SK-N-SH (cell line): ENCODE measurements around the gene RGS7. TPM values are rescaled to one million over a fixed set of nuclear protein-coding genes. Genes with fewer than 3 reads are reported as not detected.
"Not testable (repeated sequence)": the region's sequence is repeated elsewhere in the genome, so short reads cannot be mapped to it uniquely, and the experiment has no call there.

Experiments used
- CTCF ChIA-PET: fragments of 300-600, 350-600 bp; formaldehyde crosslinking; extraction: SDS; loops from one replicate; lab custom pipeline; 2021; lab: Yijun Ruan, JAX
- POLR2A ChIA-PET: fragments of 350-600 bp; sonication (Branson Sonifier 250); formaldehyde crosslinking; extraction: SDS; loops from one replicate; lab custom pipeline; 2020; ENCODE audit warnings: antibody characterized with exemption, inconsistent platforms; lab: Yijun Ruan, JAX
- DNase-seq: peaks from one replicate; pipeline ENCODE4 v3.0.0; 2012
- H2AFZ ChIP-seq: fragments of 200-600 bp; sonication (generic); 2 replicates; pipeline ENCODE4 v1.8.1; 2016; ENCODE audit warnings: antibody characterized with exemption, mild to moderate bottlenecking, low read depth
- H3F3A ChIP-seq: fragments of 200-600 bp; sonication (generic); replicated peaks from 2 replicates; pipeline ENCODE3; 2016; ENCODE audit warnings: antibody characterized with exemption, mild to moderate bottlenecking; ENCODE audit not compliant: insufficient read depth
- H3K27ac ChIP-seq, 2 experiments: fragments of 200-500 bp in 1 of 2; fragments of 200-600 bp in 1 of 2; sonication (Bioruptor generic) in 1 of 2; sonication (generic), shearing (Covaris generic) in 1 of 2; 2 replicates each; pipeline versions ENCODE4 v1.5.1 to v1.6.1; 2014 to 2016; ENCODE audit warnings: low read depth in 2 of 2, inconsistent platforms in 1 of 2, low read length in 1 of 2, mild to moderate bottlenecking in 1 of 2, mixed read lengths in 1 of 2
- H3K27me3 ChIP-seq: fragments of 200-600 bp; sonication (generic), shearing (Covaris generic); 2 replicates; pipeline ENCODE4 v1.6.1; 2016; ENCODE audit warnings: mixed run types; ENCODE audit not compliant: insufficient read depth
- H3K36me3 ChIP-seq, 2 experiments: fragments of 200-500 bp in 1 of 2; fragments of 200-600 bp in 1 of 2; sonication (Bioruptor generic) in 1 of 2; sonication (generic) in 1 of 2; replicated peaks in 1 of 2; 2 replicates each; pipeline versions ENCODE3 to v1.5.1; 2014 to 2016; ENCODE audit warnings: low read length in 1 of 2, mild to moderate bottlenecking in 1 of 2; ENCODE audit not compliant: insufficient read depth in 2 of 2, control insufficient read depth in 1 of 2
- H3K4me1 ChIP-seq, 2 experiments: fragments of 200-500 bp in 1 of 2; fragments of 200-600 bp in 1 of 2; sonication (Bioruptor generic) in 1 of 2; sonication (generic), shearing (Covaris generic) in 1 of 2; 2 replicates each; pipeline versions ENCODE4 v1.5.1 to v1.6.1; 2014 to 2016; ENCODE audit warnings: low read depth in 1 of 2, low read length in 1 of 2, mixed run types in 1 of 2; ENCODE audit not compliant: insufficient read depth in 2 of 2, control insufficient read depth in 1 of 2
- H3K4me2 ChIP-seq: fragments of 200-600 bp; sonication (generic), shearing (Covaris generic); 2 replicates; pipeline ENCODE4 v1.6.1; 2017; ENCODE audit warnings: mixed run types
- H3K4me3 ChIP-seq, 2 experiments: fragments of 200-500 bp in 1 of 2; fragments of 200-600 bp in 1 of 2; sonication (Bioruptor generic) in 1 of 2; sonication (generic), shearing (Covaris generic) in 1 of 2; 2 replicates each; pipeline versions ENCODE4 v1.5.1 to v1.8.1; 2014 to 2016; ENCODE audit warnings: low read depth in 2 of 2, inconsistent platforms in 1 of 2, low read length in 1 of 2, mild to moderate bottlenecking in 1 of 2, mixed read lengths in 1 of 2, moderate library complexity in 1 of 2
- H3K79me2 ChIP-seq: fragments of 200-600 bp; sonication (generic); 2 replicates; pipeline ENCODE4 v1.8.1; 2017; ENCODE audit warnings: mild to moderate bottlenecking; ENCODE audit not compliant: insufficient read depth
- H3K9ac ChIP-seq: fragments of 200-600 bp; sonication (generic); 2 replicates; pipeline ENCODE4 v1.6.1; 2017; ENCODE audit warnings: mixed run types
- H3K9me2 ChIP-seq: fragments of 200-600 bp; sonication (generic); 2 replicates; pipeline ENCODE4 v1.6.1; 2017; ENCODE audit warnings: mixed run types
- H3K9me3 ChIP-seq: fragments of 200-600 bp; sonication (generic); 2 replicates; pipeline ENCODE4 v1.6.1; 2017; ENCODE audit warnings: mixed run types, mild to moderate bottlenecking, moderate library complexity
- H4K20me1 ChIP-seq: fragments of 200-600 bp; sonication (generic); 2 replicates; pipeline ENCODE4 v1.6.1; 2017; ENCODE audit warnings: mild to moderate bottlenecking, mixed run types; ENCODE audit not compliant: insufficient read depth
- CHD2 ChIP-seq: fragments of 150-350 bp; IDR thresholded peaks from 2 replicates; pipeline ENCODE4 v1.6.1; 2018; ENCODE audit warnings: low read length; ENCODE audit not compliant: partially characterized antibody
- EZH2phosphoT487 ChIP-seq: fragments of 200-600 bp; sonication (generic); IDR thresholded peaks from 2 replicates; pipeline ENCODE4 v1.6.1; 2017; ENCODE audit warnings: low read depth, mixed run types, mild to moderate bottlenecking, antibody characterized with exemption, moderate library complexity, borderline replicate concordance
- FOXM1 ChIP-seq: IDR thresholded peaks from 2 replicates; pipeline ENCODE4 v1.4.0; 2012; ENCODE audit warnings: low read depth, mild to moderate bottlenecking
- GABPA ChIP-seq: IDR thresholded peaks from 2 replicates; pipeline ENCODE4 v1.4.0; 2012; ENCODE audit warnings: low read depth, mild to moderate bottlenecking
- POLR2AphosphoS5 ChIP-seq: IDR thresholded peaks from 2 replicates; pipeline ENCODE4 v1.6.1; 2012; ENCODE audit warnings: low read depth, low read length
- RCOR1 ChIP-seq: fragments of 150-350 bp; IDR thresholded peaks from 2 replicates; pipeline ENCODE4 v1.6.1; 2017; ENCODE audit warnings: antibody characterized with exemption, low read length
- SMC3 ChIP-seq: IDR thresholded peaks from 2 replicates; pipeline ENCODE4 v1.6.1; 2012; ENCODE audit warnings: low read depth, low read length, improper control_type of control experiment
- WGBS: methylation state at CpG from one replicate; pipeline ENCODE4 v1.1.6; 2017; ENCODE audit warnings: low lambda C conversion rate; 5-methylcytosine and 5-hydroxymethylcytosine counted together
- polyA plus RNA-seq, 3 experiments: library from polyadenylated mRNA; depleted of rRNA; stranded (reverse); fragments of >200 nt; gene quantifications; 2 replicates each; pipeline ENCODE4 v1.2.3, GENCODE V29; 2012

Gene RGS7
- polyA plus RNA-seq, 1 of the 3 experiments (the other 2 are of a cell fraction): 0.36 TPM

DNA sequence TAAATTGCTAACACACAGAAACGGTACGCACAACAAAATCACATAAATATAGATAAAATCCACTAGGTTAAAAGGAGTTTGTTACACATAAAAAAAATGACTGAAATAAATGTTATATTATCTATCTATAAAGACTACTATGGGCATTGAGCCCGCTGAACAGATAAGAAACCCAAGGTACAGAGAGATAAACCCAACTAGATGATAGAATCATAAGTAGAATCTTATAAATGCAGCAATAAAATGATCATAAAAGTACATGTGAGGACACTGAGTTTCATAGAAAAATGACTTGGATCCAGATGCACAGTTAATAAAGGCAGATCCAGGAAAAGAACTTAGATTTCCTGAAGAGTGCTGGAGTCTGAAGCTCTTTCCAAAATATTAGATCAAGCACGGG, 128.7 kb downstream of the RGS7 start (continued):
- no peak for TF ChIP-seq POLR2AphosphoS5
- TF ChIP-seq SMC3: no peak
- TF ChIP-seq RCOR1: no peak
- TF ChIP-seq GABPA: no peak
- no peak for TF ChIP-seq EZH2phosphoT487

DNA sequence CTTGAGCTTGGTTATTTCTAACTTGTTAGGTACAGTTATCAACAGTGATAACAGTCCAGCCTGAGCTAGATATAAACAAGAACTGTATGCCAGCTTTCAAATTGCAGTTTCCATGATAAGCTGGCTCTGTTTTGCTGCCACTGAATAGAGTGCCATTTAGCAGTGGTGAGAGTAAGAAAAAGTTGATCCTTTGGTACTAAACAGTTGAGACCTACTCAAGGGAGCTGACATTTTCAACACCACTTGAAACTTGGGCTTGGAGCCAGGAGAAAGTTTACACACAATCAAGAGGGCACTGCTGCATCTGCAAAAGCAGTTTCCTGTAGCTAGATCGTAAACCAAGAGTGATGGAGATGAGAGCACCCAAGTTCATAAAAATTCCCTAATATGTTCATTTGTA, 131.3 kb downstream of the RGS7 start:
- TF ChIP-seq FOXM1 (no peak), CHD2 (no peak), RCOR1 (no peak)
- 23% methylated on average over 1 of the region's 1 CpG for WGBS
- H3F3A ChIP-seq: no peaks in the 10 kb centered on the region
- H4K20me1 ChIP-seq: no peaks in the 10 kb centered on the region
- no peak for DNase-seq
- no peak overlapping the region for H2AFZ ChIP-seq
- no peaks in the 10 kb centered on the region for H3K9me3 ChIP-seq
- no peak overlapping the region for H3K9ac ChIP-seq
- H3K79me2 ChIP-seq: no peaks in the 10 kb centered on the region
- ChIA-PET CTCF (interaction anchor here (1.1 kb wide), 1 partner anchor 338 kb away, joined by 3 read pairs; no protein-coding TSS in a partner anchor), POLR2A (no interaction called here)
- no peak overlapping the region for H3K27ac ChIP-seq
- H3K4me1 ChIP-seq: peaks cover 0 to 10% of the 10 kb centered on the region in 2 experiments; a peak in 2 of 4 replicates
- H3K36me3 ChIP-seq: no peaks in the 10 kb centered on the region
- H3K4me2 ChIP-seq: no peak overlapping the region
- no peaks in the 10 kb centered on the region for H3K9me2 ChIP-seq
- H3K4me3 ChIP-seq: no peak overlapping the region
- no peaks in the 10 kb centered on the region for H3K27me3 ChIP-seq

DNA sequence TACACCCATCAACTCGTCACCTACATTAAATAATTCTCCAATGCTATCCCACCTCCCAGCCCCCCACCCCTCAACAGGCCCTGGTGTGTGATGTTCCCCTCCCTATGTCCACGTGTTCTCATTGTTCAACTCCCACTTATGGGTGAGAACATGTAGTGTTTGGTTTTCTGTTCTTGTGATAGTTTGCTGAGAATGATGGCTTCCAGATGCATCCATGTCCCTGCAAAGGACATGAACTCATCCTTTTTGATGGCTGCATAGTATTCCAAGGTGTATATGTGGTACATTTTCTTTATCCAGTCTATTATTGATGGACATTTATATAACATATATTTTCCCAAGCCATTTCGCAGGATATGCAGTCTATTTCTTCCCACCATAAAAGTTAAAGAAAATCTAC, 132.8 kb downstream of the RGS7 start:
- H3K4me3 ChIP-seq, H3K4me2 ChIP-seq, H3K9me3 ChIP-seq, H3K9me2 ChIP-seq, DNase-seq, H3K27me3 ChIP-seq, H3K36me3 ChIP-seq, H3K9ac ChIP-seq, POLR2A ChIA-PET, H2AFZ ChIP-seq, H3K4me1 ChIP-seq, H4K20me1 ChIP-seq, H3K27ac ChIP-seq, H3F3A ChIP-seq, H3K79me2 ChIP-seq, CTCF ChIA-PET: not testable (repeated sequence)
- WGBS: 29% methylated on average over 3 of the region's 3 CpGs

DNA sequence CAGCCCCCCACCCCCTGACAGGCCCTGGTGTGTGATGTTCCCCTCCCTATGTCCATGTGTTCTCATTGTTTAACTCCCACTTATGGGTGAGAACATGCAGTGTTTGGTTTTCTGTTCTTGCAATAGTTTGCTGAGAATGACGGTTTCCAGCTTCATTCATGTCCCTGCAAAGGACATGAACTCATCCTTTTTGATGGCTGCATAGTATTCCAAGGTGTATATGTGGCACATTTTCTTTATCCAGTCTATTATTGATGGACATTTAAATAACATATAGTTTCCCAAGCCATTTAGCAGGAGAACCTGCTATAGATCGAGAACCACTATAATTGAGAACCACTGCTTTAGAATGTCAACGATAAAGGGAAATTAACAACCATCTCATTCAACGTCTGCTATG, 134.2 kb downstream of the RGS7 start:
- H4K20me1 ChIP-seq, H3K4me1 ChIP-seq, H3F3A ChIP-seq, DNase-seq, H2AFZ ChIP-seq, H3K36me3 ChIP-seq, CTCF ChIA-PET, POLR2A ChIA-PET, H3K4me2 ChIP-seq, H3K9ac ChIP-seq, H3K4me3 ChIP-seq, H3K9me3 ChIP-seq, H3K27me3 ChIP-seq, H3K9me2 ChIP-seq, H3K27ac ChIP-seq, H3K79me2 ChIP-seq: not testable (repeated sequence)
- WGBS: 38% methylated on average over 4 of the region's 4 CpGs
